GM18907 (cell line): ENCODE results near the gene CD209.
"Not testable (repeated sequence)": the region's sequence is repeated elsewhere in the genome, so short reads cannot be mapped to it uniquely, and the experiment has no call there.

Source experiments
- ATAC-seq: cut with Tn5 transposase; IDR thresholded peaks from one replicate; pipeline ENCODE4 v1.9.1; 2021; ENCODE audit warnings: mild to moderate bottlenecking, moderate library complexity; ENCODE audit not compliant: unreplicated experiment

The CD209 gene

GRCh38 chr19:7746903-7747884, at the start of gene CD209:
Gene CD209 (minus strand): TSS chr19:7747534. CDS start chr19:7747511, 23 bp downstream.
- no peak for ATAC-seq

GRCh38 chr19:7795555-7796161, 48.3 kb upstream of the CD209 start:
- ATAC-seq = no peak

GRCh38 chr19:7793493-7793892, 46.2 kb upstream of the CD209 start:
- ATAC-seq = no peak

GRCh38 chr19:7792701-7793100, 45.4 kb upstream of the CD209 start:
- not testable (repeated sequence) for ATAC-seq

GRCh38 chr19:7792281-7792680, 44.9 kb upstream of the CD209 start:
- ATAC-seq = no peak

GRCh38 chr19:7790416-7790815, 43.1 kb upstream of the CD209 start:
- ATAC-seq = no peak

GRCh38 chr19:7789447-7789846, 42.1 kb upstream of the CD209 start:
- ATAC-seq = no peak

- no peak for ATAC-seq
Measured at GRCh38 chr19:7788933-7789323, 41.6 kb upstream of the CD209 start.

- ATAC-seq = no peak
Measured at GRCh38 chr19:7788178-7788932, 41.0 kb upstream of the CD209 start.

GRCh38 chr19:7787602-7788177, 40.4 kb upstream of the CD209 start:
- ATAC-seq = no peak

- no peak for ATAC-seq
Measured at GRCh38 chr19:7787141-7787540, 39.8 kb upstream of the CD209 start.

- no peak for ATAC-seq
Measured at GRCh38 chr19:7784856-7785255, 37.5 kb upstream of the CD209 start.

GRCh38 chr19:7783991-7784423, 36.7 kb upstream of the CD209 start:
- no peak for ATAC-seq

GRCh38 chr19:7781157-7781556, 33.8 kb upstream of the CD209 start:
- ATAC-seq = no peak

GRCh38 chr19:7779631-7780486, 32.5 kb upstream of the CD209 start:
- no peak for ATAC-seq

GRCh38 chr19:7778081-7778480, 30.7 kb upstream of the CD209 start:
- ATAC-seq = no peak

GRCh38 chr19:7775761-7776160, 28.4 kb upstream of the CD209 start:
- no peak for ATAC-seq

GRCh38 chr19:7773841-7774240, 26.5 kb upstream of the CD209 start:
- ATAC-seq = no peak

GRCh38 chr19:7772752-7773291, 25.5 kb upstream of the CD209 start:
- no peak for ATAC-seq

- no peak for ATAC-seq
Measured at GRCh38 chr19:7771072-7771471, 23.7 kb upstream of the CD209 start.
